Keratinocyte (primary cell): ENCODE measurements around the gene C3orf20. TPM values are rescaled to one million over a fixed set of nuclear protein-coding genes. Genes with fewer than 3 reads are reported as not detected.

Experiments
- DNase-seq: peaks from one replicate; pipeline ENCODE4 v3.0.0-alpha.2; 2011; ENCODE audit warnings: low read depth, missing footprints, low spot score
- FAIRE-seq: peaks from 2 replicates; lab custom pipeline; 2011; peaks lifted over from hg19 to GRCh38; lab: Jason Lieb, UNC
- H2AFZ ChIP-seq: 2 replicates; pipeline ENCODE4 v1.6.0; 2012; ENCODE audit warnings: low read length, control low read depth, inconsistent platforms; ENCODE audit not compliant: control insufficient read depth
- H3K27ac ChIP-seq: 2 replicates; pipeline ENCODE4 v1.5.1; 2011; ENCODE audit warnings: low read length; ENCODE audit not compliant: control insufficient read depth, insufficient read depth
- H3K27me3 ChIP-seq: 3 replicates; pipeline ENCODE4 v1.6.0; 2011; ENCODE audit warnings: low read length; ENCODE audit not compliant: control insufficient read depth, insufficient read depth; ENCODE audit errors: extremely low read depth
- H3K36me3 ChIP-seq, 2 experiments: 2 replicates in 1 of 2; 3 replicates in 1 of 2; pipeline ENCODE4 v1.5.1; 2011; ENCODE audit warnings: low read length in 2 of 2, mild to moderate bottlenecking in 1 of 2; ENCODE audit not compliant: control insufficient read depth in 2 of 2, insufficient read depth in 2 of 2; ENCODE audit errors: extremely low read depth in 1 of 2
- H3K4me1 ChIP-seq: 3 replicates; pipeline ENCODE4 v1.5.1; 2011; ENCODE audit warnings: low read length; ENCODE audit not compliant: control insufficient read depth, insufficient read depth; ENCODE audit errors: extremely low read depth
- H3K4me2 ChIP-seq: 3 replicates; pipeline ENCODE4 v1.6.0; 2011; ENCODE audit warnings: low read depth, low read length; ENCODE audit not compliant: control insufficient read depth, insufficient read depth; ENCODE audit errors: extremely low read depth
- H3K4me3 ChIP-seq, 3 experiments: fragments of 200-600 bp in 1 of 3; sonication (generic) in 1 of 3; 2 replicates in 2 of 3; 3 replicates in 1 of 3; pipeline ENCODE4 v1.5.1; 2011 to 2016; ENCODE audit warnings: low read length in 3 of 3, mild to moderate bottlenecking in 3 of 3, control low read depth in 2 of 3, inconsistent platforms in 1 of 3, low read depth in 1 of 3, mixed read lengths in 1 of 3, mixed run types in 1 of 3, moderate library complexity in 1 of 3; ENCODE audit not compliant: control insufficient read depth in 2 of 3, insufficient read depth in 2 of 3; ENCODE audit errors: extremely low read depth in 1 of 3
- H3K79me2 ChIP-seq: 2 replicates; pipeline ENCODE4 v1.6.0; 2012; ENCODE audit warnings: low read length; ENCODE audit not compliant: control insufficient read depth, insufficient read depth
- H3K9ac ChIP-seq: 3 replicates; pipeline ENCODE4 v1.6.0; 2011; ENCODE audit warnings: low read length; ENCODE audit not compliant: control insufficient read depth, insufficient read depth; ENCODE audit errors: extremely low read depth
- H3K9me1 ChIP-seq: 3 replicates; pipeline ENCODE4 v1.6.0; 2011; ENCODE audit warnings: low read length; ENCODE audit not compliant: control insufficient read depth, insufficient read depth; ENCODE audit errors: extremely low read depth
- H3K9me3 ChIP-seq: 2 replicates; pipeline ENCODE4 v1.5.1; 2012; ENCODE audit warnings: low read depth, low read length; ENCODE audit not compliant: control insufficient read depth
- H4K20me1 ChIP-seq: 3 replicates; pipeline ENCODE4 v1.6.0; 2011; ENCODE audit warnings: low read length; ENCODE audit not compliant: control insufficient read depth, insufficient read depth; ENCODE audit errors: extremely low read depth
- CTCF ChIP-seq, 3 experiments: IDR thresholded peaks in 1 of 3; conservative IDR thresholded peaks in 1 of 3; optimal IDR thresholded peaks in 1 of 3; 2 replicates in 2 of 3; 3 replicates in 1 of 3; pipeline versions ENCODE3 to v1.5.1; 2011; ENCODE audit warnings: low read length in 3 of 3, mild to moderate bottlenecking in 3 of 3, moderate library complexity in 2 of 3, control low read depth in 1 of 3, inconsistent platforms in 1 of 3; ENCODE audit not compliant: insufficient read depth in 2 of 3; ENCODE audit errors: extremely low read depth in 1 of 3
- EZH2 ChIP-seq: IDR thresholded peaks from one replicate; pipeline ENCODE4 v1.6.1; 2012; ENCODE audit warnings: inconsistent platforms, mild to moderate bottlenecking, low read length, moderate library complexity
- dilution Hi-C: fragments of 300-500 bp; cut with MboI; formaldehyde crosslinking; loops from one replicate; pipeline ENCODE4 v1.7.0; 2020; ENCODE audit warnings: low sequenced_read_pairs; ENCODE audit not compliant: extremely low pct_ligation_motif_present
- polyA plus RNA-seq, 5 experiments: library from polyadenylated mRNA; depleted of rRNA in 3 of 5; stranded (reverse) in 3 of 5; stranded (forward) in 1 of 5; unstranded in 1 of 5; fragments of >200 nt; gene quantifications; 1 replicate in 1 of 5; 2 replicates in 3 of 5; 3 replicates in 1 of 5; pipeline versions ENCODE4 v1.2.1 to v1.2.3, GENCODE V29; 2011 to 2012; ENCODE audit warnings: missing spikeins in 2 of 5, low read depth in 1 of 5, low replicate concordance in 1 of 5

C3orf20 gene
- polyA plus RNA-seq, 1 donor (not counting 4 experiments of a cell fraction or from before 2014, with no cell fraction given) = not detected

DNA sequence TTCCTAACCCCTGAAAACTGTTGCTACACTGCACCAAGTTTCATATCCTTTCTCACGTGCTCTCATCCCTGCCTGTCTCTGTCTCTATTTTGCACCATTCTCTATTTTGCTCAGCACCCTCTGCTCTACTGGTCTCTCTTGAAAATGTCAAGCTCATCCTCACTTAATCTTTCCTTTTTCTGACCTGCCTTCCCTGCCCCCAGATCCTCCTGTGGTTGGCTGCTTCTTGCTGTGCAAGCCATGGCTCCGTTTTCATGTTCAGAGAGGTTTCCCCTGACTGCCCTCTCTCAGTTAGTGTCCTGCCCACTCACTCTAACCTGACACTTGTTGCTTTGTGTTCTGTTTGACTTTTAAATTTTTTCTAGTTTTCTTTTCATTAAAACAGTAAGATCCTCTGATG is 17.4 kb upstream of the C3orf20 start:
- H2AFZ ChIP-seq = no peak overlapping the region
- DNase-seq = no peak
- peaks cover 13% of the 10 kb centered on the region for H3K79me2 ChIP-seq
- H3K9ac ChIP-seq = no peak overlapping the region
- H4K20me1 ChIP-seq = no peaks in the 10 kb centered on the region
- H3K4me1 ChIP-seq = peaks cover 6% of the 10 kb centered on the region
- no peaks in the 10 kb centered on the region for H3K9me3 ChIP-seq
- FAIRE-seq = no peak
- no peak overlapping the region for H3K4me2 ChIP-seq
- dilution Hi-C loops = no loop called here
- H3K4me3 ChIP-seq = no peak overlapping the region
- no peak overlapping the region for H3K27ac ChIP-seq
- no peaks in the 10 kb centered on the region for H3K9me1 ChIP-seq
- peaks cover 36 to 47% of the 10 kb centered on the region in 2 experiments for H3K36me3 ChIP-seq
- TF ChIP-seq EZH2 (no peak), CTCF (optimal IDR thresholded peaks at IDR 0.05 in 1 of 3, IDR thresholded peaks at IDR 0.05 in 1 of 3, conservative IDR thresholded peaks at IDR 0.05 in 1 of 3; ENCODE audit: extremely low read depth in 1 of 3, insufficient read depth in 2 of 3, low read length in 3 of 3) (no peak)
- H3K27me3 ChIP-seq = no peaks in the 10 kb centered on the region

GRCh38 chr3:14658978-14659377 is 16.0 kb upstream of the C3orf20 start:
- no peak overlapping the region for H3K9ac ChIP-seq
- H3K36me3 ChIP-seq = peaks cover 43 to 55% of the 10 kb centered on the region in 2 experiments
- peaks cover under 1% of the 10 kb centered on the region for H3K79me2 ChIP-seq
- H3K9me1 ChIP-seq = no peaks in the 10 kb centered on the region
- H4K20me1 ChIP-seq = no peaks in the 10 kb centered on the region
- FAIRE-seq = no peak
- no peak overlapping the region for H3K4me3 ChIP-seq
- TF ChIP-seq EZH2 (no peak), CTCF (optimal IDR thresholded peaks at IDR 0.05 in 1 of 3, IDR thresholded peaks at IDR 0.05 in 1 of 3, conservative IDR thresholded peaks at IDR 0.05 in 1 of 3; ENCODE audit: extremely low read depth in 1 of 3, insufficient read depth in 2 of 3, low read length in 3 of 3) (no peak)
- H3K27ac ChIP-seq = no peak overlapping the region
- DNase-seq = no peak
- H2AFZ ChIP-seq = no peak overlapping the region
- no peak overlapping the region for H3K4me2 ChIP-seq
- dilution Hi-C loops = no loop called here
- no peaks in the 10 kb centered on the region for H3K9me3 ChIP-seq
- no peaks in the 10 kb centered on the region for H3K4me1 ChIP-seq
- no peaks in the 10 kb centered on the region for H3K27me3 ChIP-seq
